ENCODE results near the gene RHBG. TPM values are rescaled to one million over a fixed set of nuclear protein-coding genes. Genes with fewer than 3 reads are reported as not detected.

Gene RHBG
- polyA plus RNA-seq, 1 donor from 2014 or later, result not detected

GRCh38 chr1:156430303-156430702, 61.3 kb downstream of the RHBG start:
- no peak overlapping the region for H3K4me2 ChIP-seq (ENCODE audit: low read length)
- H2AFZ ChIP-seq (ENCODE audit: low read depth, low read length), result no peak overlapping the region
- no peak overlapping the region for H3K4me3 ChIP-seq (ENCODE audit: low read length)
- no peaks in the 10 kb centered on the region for H3F3A ChIP-seq (ENCODE audit: insufficient read depth, low read length, poor library complexity, severe bottlenecking)
- H3K27me3 ChIP-seq (ENCODE audit: insufficient read depth, low read depth, low read length), result peaks cover 98% of the 10 kb centered on the region
- H3K9ac ChIP-seq (ENCODE audit: low read length), result no peak overlapping the region
- no peaks in the 10 kb centered on the region for H3K79me2 ChIP-seq (replicated peaks; ENCODE audit: insufficient read depth, low read length)
- H3K27ac ChIP-seq (ENCODE audit: low read length), result no peak overlapping the region
- no peaks in the 10 kb centered on the region for H3K9me2 ChIP-seq (ENCODE audit: insufficient read depth, low read length)
- no peaks in the 10 kb centered on the region for H4K20me1 ChIP-seq (ENCODE audit: insufficient read depth)
- no peaks in the 10 kb centered on the region for H3K9me3 ChIP-seq (ENCODE audit: low read length)
- TF ChIP-seq CTCF (IDR thresholded peaks at IDR 0.05; ENCODE audit: poor library complexity, severe bottlenecking) (no peak), POLR2AphosphoS5 (IDR thresholded peaks at IDR 0.05) (no peak), SMC3 (conservative IDR thresholded peaks at IDR 0.05; ENCODE audit: poor library complexity) (no peak), RAD21 (conservative IDR thresholded peaks at IDR 0.05) (no peak), EZH2 (IDR thresholded peaks at IDR 0.05; ENCODE audit: borderline replicate concordance, insufficient read depth, low read length, poor library complexity, severe bottlenecking) (no peak), REST (IDR thresholded peaks at IDR 0.05; ENCODE audit: borderline replicate concordance) (no peak), MXI1 (conservative IDR thresholded peaks at IDR 0.05; ENCODE audit: poor library complexity, severe bottlenecking) (no peak), EP300 (conservative IDR thresholded peaks at IDR 0.05; ENCODE audit: poor library complexity, severe bottlenecking) (no peak), TAF1 (IDR thresholded peaks at IDR 0.05; ENCODE audit: low read depth) (no peak)
- H3K36me3 ChIP-seq (ENCODE audit: insufficient read depth, low read length), result no peaks in the 10 kb centered on the region

- Histone ChIP-seq H3K9me2 (ENCODE audit: insufficient read depth, low read length) (no peaks in the 10 kb centered on the region), H3K4me2 (ENCODE audit: low read length) (no peak overlapping the region), H3K27ac (ENCODE audit: low read length) (no peak overlapping the region), H3K9ac (ENCODE audit: low read length) (no peak overlapping the region), H3K4me3 (ENCODE audit: low read length) (no peak overlapping the region), H3K36me3 (ENCODE audit: insufficient read depth, low read length) (no peaks in the 10 kb centered on the region), H3K9me3 (ENCODE audit: low read length) (no peaks in the 10 kb centered on the region), H4K20me1 (ENCODE audit: insufficient read depth) (no peaks in the 10 kb centered on the region), H3K79me2 (replicated peaks; ENCODE audit: insufficient read depth, low read length) (no peaks in the 10 kb centered on the region), H3F3A (ENCODE audit: insufficient read depth, low read length, poor library complexity, severe bottlenecking) (no peaks in the 10 kb centered on the region), H3K27me3 (ENCODE audit: insufficient read depth, low read depth, low read length) (peaks cover 98% of the 10 kb centered on the region), H2AFZ (ENCODE audit: low read depth, low read length) (no peak overlapping the region)
- no peak for TF ChIP-seq POLR2AphosphoS5 (IDR thresholded peaks at IDR 0.05)
Measured at GRCh38 chr1:156430866-156431265, 61.9 kb downstream of the RHBG start.

DNA sequence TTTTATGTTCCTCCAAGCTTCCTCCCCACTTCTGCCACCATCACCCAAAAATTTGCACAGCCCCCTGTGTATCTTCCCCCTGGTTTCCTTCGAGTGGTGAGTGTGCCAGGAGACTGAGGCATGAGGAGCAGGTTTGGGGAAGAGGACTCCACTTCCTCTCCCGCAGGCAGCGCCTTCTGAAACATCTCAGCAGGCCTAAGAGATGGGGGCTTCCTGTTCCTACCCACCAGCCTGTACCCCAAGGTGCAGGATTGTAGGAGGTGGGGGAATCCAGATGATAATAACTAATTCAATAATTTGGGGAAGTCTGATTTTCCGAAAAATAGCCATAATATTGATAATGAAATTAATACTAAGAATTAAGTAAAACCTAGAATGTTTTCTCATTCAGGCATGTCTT, 62.4 kb downstream of the RHBG start:
- Histone ChIP-seq H3K4me2 (ENCODE audit: low read length) (no peak overlapping the region), H3K79me2 (replicated peaks; ENCODE audit: insufficient read depth, low read length) (no peaks in the 10 kb centered on the region), H3F3A (ENCODE audit: insufficient read depth, low read length, poor library complexity, severe bottlenecking) (no peaks in the 10 kb centered on the region), H3K4me3 (ENCODE audit: low read length) (no peak overlapping the region), H2AFZ (ENCODE audit: low read depth, low read length) (no peak overlapping the region), H3K27ac (ENCODE audit: low read length) (no peak overlapping the region), H3K36me3 (ENCODE audit: insufficient read depth, low read length) (no peaks in the 10 kb centered on the region), H3K9me3 (ENCODE audit: low read length) (no peaks in the 10 kb centered on the region), H3K9me2 (ENCODE audit: insufficient read depth, low read length) (no peaks in the 10 kb centered on the region), H4K20me1 (ENCODE audit: insufficient read depth) (no peaks in the 10 kb centered on the region), H3K9ac (ENCODE audit: low read length) (no peak overlapping the region), H3K27me3 (ENCODE audit: insufficient read depth, low read depth, low read length) (peaks cover 98% of the 10 kb centered on the region)
- TF ChIP-seq EZH2 (IDR thresholded peaks at IDR 0.05; ENCODE audit: borderline replicate concordance, insufficient read depth, low read length, poor library complexity, severe bottlenecking), result no peak
- TF ChIP-seq REST (IDR thresholded peaks at IDR 0.05; ENCODE audit: borderline replicate concordance), result no peak
- TF ChIP-seq POLR2AphosphoS5 (IDR thresholded peaks at IDR 0.05), result no peak
- TF ChIP-seq TAF1 (IDR thresholded peaks at IDR 0.05; ENCODE audit: low read depth), result no peak
- TF ChIP-seq CTCF (IDR thresholded peaks at IDR 0.05; ENCODE audit: poor library complexity, severe bottlenecking), result no peak
- no peak for TF ChIP-seq SMC3 (conservative IDR thresholded peaks at IDR 0.05; ENCODE audit: poor library complexity)
- TF ChIP-seq MXI1 (conservative IDR thresholded peaks at IDR 0.05; ENCODE audit: poor library complexity, severe bottlenecking), result no peak
- TF ChIP-seq EP300 (conservative IDR thresholded peaks at IDR 0.05; ENCODE audit: poor library complexity, severe bottlenecking), result no peak
- TF ChIP-seq RAD21 (conservative IDR thresholded peaks at IDR 0.05), result no peak

Measured in neural cell (in vitro differentiated cells).